ENCODE measurements around the gene PEA15. TPM values are rescaled to one million over a fixed set of nuclear protein-coding genes. Genes with fewer than 3 reads are reported as not detected.

Gene PEA15
- total and polyA plus RNA-seq, 10 of the 15 experiments (the other 5 are each of a cell fraction or from before 2014, with no cell fraction given) = 15.1 to 269 (median 65.6) TPM

DNA sequence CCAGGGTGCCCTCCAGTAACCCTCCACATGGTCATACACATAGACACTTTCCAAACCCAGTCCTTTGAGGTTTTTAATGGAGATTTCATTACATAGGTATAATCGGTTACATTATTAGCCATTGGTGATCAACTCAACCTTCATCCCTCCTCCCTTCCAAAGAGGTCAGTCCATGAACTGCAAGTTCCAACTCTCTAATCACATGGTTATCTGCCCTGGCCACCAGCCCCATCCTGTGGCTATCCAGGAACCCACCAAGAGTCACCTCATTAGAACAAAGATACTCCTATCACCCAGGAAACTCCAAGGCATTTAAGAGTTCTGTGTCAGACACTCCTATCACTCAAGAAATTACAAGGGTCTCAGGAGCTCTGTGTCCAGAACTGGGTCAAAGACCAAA is 41.6 kb upstream of the PEA15 start:
- CTCF ChIA-PET = interaction anchor here (0.7 to 4.0 kb wide), 4 partner anchors 26 to 213 kb away, joined by 3 to 26 read pairs (median 4); partner anchors contain the start of gene CASQ1
- no peaks in the 10 kb centered on the region for H3K9me3 ChIP-seq (replicated peaks; ENCODE audit: control insufficient read depth, insufficient read depth, low read length)
- peaks cover 17% of the 10 kb centered on the region for H3K4me1 ChIP-seq (ENCODE audit: control insufficient read depth, insufficient read depth, low read length)
- in situ Hi-C loops (cut with MboI) = no loop called here
- intact Hi-C loops (cut with micrococcal nuclease; ENCODE audit: unreplicated experiment) = no loop called here
- POLR2A ChIA-PET = no interaction called here
- H3K4me3 ChIP-seq = no peak overlapping the region
- H3K9ac ChIP-seq (ENCODE audit: control insufficient read depth, insufficient read depth, low read length) = no peak overlapping the region
- no peaks in the 10 kb centered on the region; a peak in 1 of 4 replicates for H3K27me3 ChIP-seq (replicated peaks in 1 of 2; ENCODE audit: control insufficient read depth in 2 of 2, insufficient read depth in 2 of 2, low read length in 1 of 2)
- no peaks in the 10 kb centered on the region for H3K79me2 ChIP-seq (ENCODE audit: control insufficient read depth, insufficient read depth, low read length)
- no peak overlapping the region for H3K4me2 ChIP-seq (ENCODE audit: control insufficient read depth, insufficient read depth)
- H3K36me3 ChIP-seq (ENCODE audit: control insufficient read depth in 2 of 2, insufficient read depth in 2 of 2, low read length in 1 of 2) = no peaks in the 10 kb centered on the region
- DNase-seq (ENCODE audit: low read depth, low spot score) (no peak), ATAC-seq (no peak; the same call in 2 of the 3 replicates), FAIRE-seq (no peak)
- H3K27ac ChIP-seq (ENCODE audit: control insufficient read depth, insufficient read depth) = no peak overlapping the region
- no peaks in the 10 kb centered on the region for H4K20me1 ChIP-seq (ENCODE audit: control insufficient read depth, insufficient read depth)
- 100% methylated on average over 1 of the region's 1 CpG for WGBS (ENCODE audit: insufficient coverage, insufficient replicate concordance, low lambda C conversion rate, missing lambda C conversion rate)
- SMC1A ChIA-PET (ENCODE audit: uncharacterized antibody, unreplicated experiment) = interaction anchor here (0.8 to 1.7 kb wide), 2 partner anchors 97 to 175 kb away, joined by 3 to 4 read pairs; no protein-coding TSS in a partner anchor
- BruUV-seq (replicated peaks) = no TSS peak
- TF ChIP-seq RAD21 (IDR thresholded peaks at IDR 0.05; ENCODE audit: insufficient read depth, low read depth, low read length) (0 out of 2 replicates have a peak, but pooled peaks have one; percentile 11), RAD51 (IDR thresholded peaks at IDR 0.05) (no peak)
- H2AFZ ChIP-seq (ENCODE audit: control insufficient read depth, low read depth, low read length) = no peak overlapping the region
- RAD21 ChIA-PET (ENCODE audit: unreplicated experiment) = no interaction called here

DNA sequence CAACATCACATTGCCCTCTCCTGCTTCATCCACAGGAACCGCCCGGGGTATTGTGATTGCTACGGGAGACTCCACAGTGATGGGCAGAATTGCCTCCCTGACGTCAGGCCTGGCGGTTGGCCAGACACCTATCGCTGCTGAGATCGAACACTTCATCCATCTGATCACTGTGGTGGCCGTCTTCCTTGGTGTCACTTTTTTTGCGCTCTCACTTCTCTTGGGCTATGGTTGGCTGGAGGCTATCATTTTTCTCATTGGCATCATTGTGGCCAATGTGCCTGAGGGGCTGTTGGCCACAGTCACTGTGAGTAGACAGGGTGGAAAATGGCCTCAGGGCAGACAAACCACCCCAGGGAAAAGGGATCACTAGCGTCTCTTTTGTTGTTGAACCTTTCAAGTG is 41.1 kb upstream of the PEA15 start:
- H3K9ac ChIP-seq (ENCODE audit: control insufficient read depth, insufficient read depth, low read length) = no peak overlapping the region
- no TSS peak for BruUV-seq (replicated peaks)
- H3K27me3 ChIP-seq (replicated peaks in 1 of 2; ENCODE audit: control insufficient read depth in 2 of 2, insufficient read depth in 2 of 2, low read length in 1 of 2) = no peaks in the 10 kb centered on the region; a peak in 1 of 4 replicates
- no peak overlapping the region for H3K4me2 ChIP-seq (ENCODE audit: control insufficient read depth, insufficient read depth)
- H3K36me3 ChIP-seq (ENCODE audit: control insufficient read depth in 2 of 2, insufficient read depth in 2 of 2, low read length in 1 of 2) = no peaks in the 10 kb centered on the region
- no peaks in the 10 kb centered on the region for H3K79me2 ChIP-seq (ENCODE audit: control insufficient read depth, insufficient read depth, low read length)
- H3K27ac ChIP-seq (ENCODE audit: control insufficient read depth, insufficient read depth) = no peak overlapping the region
- in situ Hi-C loops (cut with MboI) = no loop called here
- no peaks in the 10 kb centered on the region for H4K20me1 ChIP-seq (ENCODE audit: control insufficient read depth, insufficient read depth)
- TF ChIP-seq RELA (IDR thresholded peaks at IDR 0.05; ENCODE audit: borderline replicate concordance, partially characterized antibody) (no peak), POLR2AphosphoS2 (IDR thresholded peaks at IDR 0.05; ENCODE audit: low read depth, low read length) (no peak), NFIC (IDR thresholded peaks at IDR 0.05; ENCODE audit: low read depth, low read length) (no peak), CEBPB (IDR thresholded peaks at IDR 0.05; ENCODE audit: borderline replicate concordance in 1 of 2, low read depth in 2 of 2, low read length in 2 of 2) (no peak)
- TF ChIP-seq, protein P1, sequence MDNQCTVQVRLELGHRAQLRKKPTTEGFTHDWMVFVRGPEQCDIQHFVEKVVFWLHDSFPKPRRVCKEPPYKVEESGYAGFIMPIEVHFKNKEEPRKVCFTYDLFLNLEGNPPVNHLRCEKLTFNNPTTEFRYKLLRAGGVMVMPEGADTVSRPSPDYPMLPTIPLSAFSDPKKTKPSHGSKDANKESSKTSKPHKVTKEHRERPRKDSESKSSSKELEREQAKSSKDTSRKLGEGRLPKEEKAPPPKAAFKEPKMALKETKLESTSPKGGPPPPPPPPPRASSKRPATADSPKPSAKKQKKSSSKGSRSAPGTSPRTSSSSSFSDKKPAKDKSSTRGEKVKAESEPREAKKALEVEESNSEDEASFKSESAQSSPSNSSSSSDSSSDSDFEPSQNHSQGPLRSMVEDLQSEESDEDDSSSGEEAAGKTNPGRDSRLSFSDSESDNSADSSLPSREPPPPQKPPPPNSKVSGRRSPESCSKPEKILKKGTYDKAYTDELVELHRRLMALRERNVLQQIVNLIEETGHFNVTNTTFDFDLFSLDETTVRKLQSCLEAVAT (IDR thresholded peaks at IDR 0.05) = no peak
- ATAC-seq (no peak), FAIRE-seq (no peak), DNase-seq (ENCODE audit: low read depth, low spot score) (no peak)
- H3K9me3 ChIP-seq (replicated peaks; ENCODE audit: control insufficient read depth, insufficient read depth, low read length) = no peaks in the 10 kb centered on the region
- intact Hi-C loops (cut with micrococcal nuclease; ENCODE audit: unreplicated experiment) = no loop called here
- peaks cover 18% of the 10 kb centered on the region for H3K4me1 ChIP-seq (ENCODE audit: control insufficient read depth, insufficient read depth, low read length)
- ChIA-PET POLR2A (interaction anchor here (0.7 kb wide), 1 partner anchor 26 kb away, joined by 3 read pairs; no protein-coding TSS in a partner anchor), SMC1A (ENCODE audit: uncharacterized antibody, unreplicated experiment) (interaction anchor here (0.8 kb wide), 1 partner anchor 175 kb away, joined by 3 read pairs; no protein-coding TSS in a partner anchor), CTCF (interaction anchor here (0.7 to 4.0 kb wide), 4 partner anchors 88 to 213 kb away, joined by 3 to 26 read pairs (median 4); no protein-coding TSS in a partner anchor), RAD21 (ENCODE audit: unreplicated experiment) (no interaction called here)
- no peak overlapping the region for H2AFZ ChIP-seq (ENCODE audit: control insufficient read depth, low read depth, low read length)
- 82% methylated on average over 10 of the region's 10 CpGs for WGBS (ENCODE audit: insufficient coverage, insufficient replicate concordance, low lambda C conversion rate, missing lambda C conversion rate)
- H3K4me3 ChIP-seq = no peak overlapping the region

Data from GM12878 (cell line).